ENCODE data around the gene IL17D. TPM values are rescaled to one million over a fixed set of nuclear protein-coding genes. Genes with fewer than 3 reads are reported as not detected.
"Not testable (repeated sequence)": the region's sequence is repeated elsewhere in the genome, so short reads cannot be mapped to it uniquely, and the experiment has no call there.

The IL17D gene
- total and polyA plus RNA-seq, 2 experiments from 2014 or later, result 3.7 to 11.0 TPM

- Histone ChIP-seq H3K4me1 (ENCODE audit: insufficient read depth) (peaks cover 9% of the 10 kb centered on the region), H3K4me2 (no peak overlapping the region), H3K9me2 (replicated peaks; ENCODE audit: insufficient read depth) (no peaks in the 10 kb centered on the region), H3K4me3 (no peak overlapping the region), H4K20me1 (ENCODE audit: insufficient read depth, poor library complexity, severe bottlenecking) (no peaks in the 10 kb centered on the region), H3K27me3 (no peaks in the 10 kb centered on the region), H3K27ac (no peak overlapping the region), H3K79me2 (no peaks in the 10 kb centered on the region), H2AFZ (no peak overlapping the region), H3K36me3 (replicated peaks; ENCODE audit: insufficient read depth, low read depth) (no peaks in the 10 kb centered on the region), H3K9me3 (ENCODE audit: low read depth) (no peaks in the 10 kb centered on the region)
- WGBS (ENCODE audit: low lambda C conversion rate, missing lambda C conversion rate), result 91% methylated on average over 2 of the region's 2 CpGs
- DNase-seq (ENCODE audit: low spot score), result no peak
- TF ChIP-seq EZH2phosphoT487 (IDR thresholded peaks at IDR 0.05; ENCODE audit: low read depth, severe bottlenecking, unreplicated experiment) (no peak), EZH2 (IDR thresholded peaks at IDR 0.05; ENCODE audit: borderline replicate concordance) (no peak), CTCF (IDR thresholded peaks at IDR 0.05; ENCODE audit: poor library complexity) (no peak)
These were observed 27.3 kb upstream of the IL17D start for GRCh38 chr13:20676213-20676612.

GRCh38 chr13:20678606-20679005, 24.9 kb upstream of the IL17D start:
- not testable (repeated sequence) for H3K9me3 ChIP-seq (ENCODE audit: low read depth); DNase-seq (ENCODE audit: low spot score); H3K27ac ChIP-seq; H3K4me2 ChIP-seq; H3K79me2 ChIP-seq; H2AFZ ChIP-seq; H3K4me1 ChIP-seq (ENCODE audit: insufficient read depth); H3K4me3 ChIP-seq; H4K20me1 ChIP-seq (ENCODE audit: insufficient read depth, poor library complexity, severe bottlenecking); H3K27me3 ChIP-seq; H3K36me3 ChIP-seq (replicated peaks; ENCODE audit: insufficient read depth, low read depth); H3K9me2 ChIP-seq (replicated peaks; ENCODE audit: insufficient read depth)
- WGBS (ENCODE audit: low lambda C conversion rate, missing lambda C conversion rate), result 33% methylated on average over 7 of the region's 7 CpGs

GRCh38 chr13:20679879-20680278, 23.6 kb upstream of the IL17D start:
- Histone ChIP-seq H3K4me3 (no peak overlapping the region), H3K27ac (no peak overlapping the region), H3K4me1 (ENCODE audit: insufficient read depth) (peaks cover 9% of the 10 kb centered on the region), H2AFZ (no peak overlapping the region), H3K27me3 (no peaks in the 10 kb centered on the region), H4K20me1 (ENCODE audit: insufficient read depth, poor library complexity, severe bottlenecking) (no peaks in the 10 kb centered on the region), H3K36me3 (replicated peaks; ENCODE audit: insufficient read depth, low read depth) (no peaks in the 10 kb centered on the region), H3K4me2 (no peak overlapping the region), H3K9me2 (replicated peaks; ENCODE audit: insufficient read depth) (no peaks in the 10 kb centered on the region), H3K9me3 (ENCODE audit: low read depth) (no peaks in the 10 kb centered on the region), H3K79me2 (no peaks in the 10 kb centered on the region)
- TF ChIP-seq EZH2 (IDR thresholded peaks at IDR 0.05; ENCODE audit: borderline replicate concordance) (no peak), EZH2phosphoT487 (IDR thresholded peaks at IDR 0.05; ENCODE audit: low read depth, severe bottlenecking, unreplicated experiment) (no peak), CTCF (IDR thresholded peaks at IDR 0.05; ENCODE audit: poor library complexity) (no peak)
- no peak for DNase-seq (ENCODE audit: low spot score)
- 74% methylated on average over 3 of the region's 3 CpGs for WGBS (ENCODE audit: low lambda C conversion rate, missing lambda C conversion rate)

GRCh38 chr13:20680416-20681080, 23.0 kb upstream of the IL17D start:
- Histone ChIP-seq H3K4me2 (no peak overlapping the region), H3K36me3 (replicated peaks; ENCODE audit: insufficient read depth, low read depth) (no peaks in the 10 kb centered on the region), H3K27me3 (no peaks in the 10 kb centered on the region), H3K9me2 (replicated peaks; ENCODE audit: insufficient read depth) (no peaks in the 10 kb centered on the region), H3K9me3 (ENCODE audit: low read depth) (no peaks in the 10 kb centered on the region), H3K79me2 (no peaks in the 10 kb centered on the region), H3K4me1 (ENCODE audit: insufficient read depth) (peaks cover 14% of the 10 kb centered on the region), H3K4me3 (no peak overlapping the region), H4K20me1 (ENCODE audit: insufficient read depth, poor library complexity, severe bottlenecking) (no peaks in the 10 kb centered on the region), H3K27ac (no peak overlapping the region), H2AFZ (no peak overlapping the region)
- no peak for DNase-seq (ENCODE audit: low spot score)
- 94% methylated on average over 10 of the region's 10 CpGs for WGBS (ENCODE audit: low lambda C conversion rate, missing lambda C conversion rate)
- TF ChIP-seq EZH2 (IDR thresholded peaks at IDR 0.05; ENCODE audit: borderline replicate concordance), result no peak
- no peak for TF ChIP-seq CTCF (IDR thresholded peaks at IDR 0.05; ENCODE audit: poor library complexity)
- no peak for TF ChIP-seq EZH2phosphoT487 (IDR thresholded peaks at IDR 0.05; ENCODE audit: low read depth, severe bottlenecking, unreplicated experiment)

- H4K20me1 ChIP-seq (ENCODE audit: insufficient read depth, poor library complexity, severe bottlenecking); H3K79me2 ChIP-seq; H3K9me2 ChIP-seq (replicated peaks; ENCODE audit: insufficient read depth); H3K36me3 ChIP-seq (replicated peaks; ENCODE audit: insufficient read depth, low read depth); H3K4me3 ChIP-seq; H3K9me3 ChIP-seq (ENCODE audit: low read depth); DNase-seq (ENCODE audit: low spot score); H2AFZ ChIP-seq; H3K4me2 ChIP-seq; H3K27ac ChIP-seq; H3K27me3 ChIP-seq: not testable (repeated sequence)
- WGBS (ENCODE audit: low lambda C conversion rate, missing lambda C conversion rate), result 66% methylated on average over 5 of the region's 5 CpGs
- peaks cover 14% of the 10 kb centered on the region for H3K4me1 ChIP-seq (ENCODE audit: insufficient read depth)
These were observed 22.0 kb upstream of the IL17D start for GRCh38 chr13:20681481-20681880.

Measured in hepatocyte (in vitro differentiated cells).